Lower leg skin (tissue), 3 donors: Measurements from ENCODE around the gene CYB561D2.
A peak's percentile ranks its signal among the peaks of the same experiment; 100 is the strongest.

ENCODE experiments used
- CTCF ChIP-seq, 3 donors: fragments of 450-650 bp; IDR thresholded peaks; one replicate each; pipeline ENCODE4 v1.5.1; 2016; ENCODE audit warnings: antibody characterized with exemption in 3 of 3, mild to moderate bottlenecking in 3 of 3, moderate library complexity in 2 of 3
- POLR2A ChIP-seq, 2 donors: fragments of 450-650 bp; IDR thresholded peaks; one replicate each; pipeline ENCODE4 v1.6.1; 2016 to 2017; ENCODE audit warnings: antibody characterized with exemption in 2 of 2, mild to moderate bottlenecking in 1 of 2, moderate library complexity in 1 of 2

GRCh38 chr3:50324351-50325112, 26.1 kb upstream of the CYB561D2 start:
- peak in 1 of 3 donors; percentile 59 for TF ChIP-seq CTCF (IDR thresholded peaks at IDR 0.05)
- TF ChIP-seq POLR2A (IDR thresholded peaks at IDR 0.05): no peak
